Measurements from ENCODE around the gene CCDC167. TPM values are rescaled to one million over a fixed set of nuclear protein-coding genes. Genes with fewer than 3 reads are reported as not detected.
"Not testable (repeated sequence)": the region's sequence is repeated elsewhere in the genome, so short reads cannot be mapped to it uniquely, and the experiment has no call there.

Gene CCDC167
- total RNA-seq, 1 donor from 2014 or later = 73.1 TPM

GRCh38 chr6:37506479-37506878, 6.8 kb upstream of the CCDC167 start:
- Mint-ChIP-seq H3K4me3 (no peak overlapping the region), H3K9me3 (no peaks in the 10 kb centered on the region), H3K27ac (ENCODE audit: unreplicated experiment) (no peak overlapping the region), H3K4me1 (peaks cover under 1% of the 10 kb centered on the region), H3K27me3 (ENCODE audit: low read depth) (peaks cover 3% of the 10 kb centered on the region), H3K36me3 (ENCODE audit: low read depth) (no peaks in the 10 kb centered on the region)
- no peak for DNase-seq (ENCODE audit: low read depth, low spot score)
- TF ChIP-seq, protein P1, sequence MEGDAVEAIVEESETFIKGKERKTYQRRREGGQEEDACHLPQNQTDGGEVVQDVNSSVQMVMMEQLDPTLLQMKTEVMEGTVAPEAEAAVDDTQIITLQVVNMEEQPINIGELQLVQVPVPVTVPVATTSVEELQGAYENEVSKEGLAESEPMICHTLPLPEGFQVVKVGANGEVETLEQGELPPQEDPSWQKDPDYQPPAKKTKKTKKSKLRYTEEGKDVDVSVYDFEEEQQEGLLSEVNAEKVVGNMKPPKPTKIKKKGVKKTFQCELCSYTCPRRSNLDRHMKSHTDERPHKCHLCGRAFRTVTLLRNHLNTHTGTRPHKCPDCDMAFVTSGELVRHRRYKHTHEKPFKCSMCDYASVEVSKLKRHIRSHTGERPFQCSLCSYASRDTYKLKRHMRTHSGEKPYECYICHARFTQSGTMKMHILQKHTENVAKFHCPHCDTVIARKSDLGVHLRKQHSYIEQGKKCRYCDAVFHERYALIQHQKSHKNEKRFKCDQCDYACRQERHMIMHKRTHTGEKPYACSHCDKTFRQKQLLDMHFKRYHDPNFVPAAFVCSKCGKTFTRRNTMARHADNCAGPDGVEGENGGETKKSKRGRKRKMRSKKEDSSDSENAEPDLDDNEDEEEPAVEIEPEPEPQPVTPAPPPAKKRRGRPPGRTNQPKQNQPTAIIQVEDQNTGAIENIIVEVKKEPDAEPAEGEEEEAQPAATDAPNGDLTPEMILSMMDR (conservative IDR thresholded peaks at IDR 0.05) = no peak

DNA sequence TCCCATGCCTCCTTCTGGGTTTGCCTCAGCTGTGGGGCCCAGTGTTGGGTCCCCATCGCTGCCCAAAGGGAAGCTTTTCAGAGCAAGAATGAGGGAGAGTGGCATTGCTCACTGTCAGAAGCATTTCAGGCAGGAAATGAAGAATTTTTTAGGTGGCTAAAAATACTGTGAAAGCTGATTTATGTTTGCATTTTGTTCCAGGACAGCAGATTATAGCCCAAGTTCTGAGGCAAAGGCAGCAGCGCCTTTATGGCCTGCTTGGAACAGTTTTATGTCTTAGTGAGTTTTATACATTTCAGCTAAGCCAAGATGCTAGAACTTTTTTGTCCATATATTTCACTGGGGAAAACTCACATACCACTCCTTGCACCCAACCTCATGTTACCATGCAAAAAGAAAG, 4.3 kb upstream of the CCDC167 start:
- H3K36me3 Mint-ChIP-seq (ENCODE audit: low read depth) = no peaks in the 10 kb centered on the region
- no peaks in the 10 kb centered on the region for H3K27me3 Mint-ChIP-seq (ENCODE audit: low read depth)
- TF ChIP-seq, protein P1 (conservative IDR thresholded peaks at IDR 0.05) = no peak
- H3K4me3 Mint-ChIP-seq = no peak overlapping the region
- DNase-seq (ENCODE audit: low read depth, low spot score) = no peak
- no peaks in the 10 kb centered on the region for H3K9me3 Mint-ChIP-seq
- no peak overlapping the region for H3K27ac Mint-ChIP-seq (ENCODE audit: unreplicated experiment)
- peaks cover 14% of the 10 kb centered on the region for H3K4me1 Mint-ChIP-seq

DNA sequence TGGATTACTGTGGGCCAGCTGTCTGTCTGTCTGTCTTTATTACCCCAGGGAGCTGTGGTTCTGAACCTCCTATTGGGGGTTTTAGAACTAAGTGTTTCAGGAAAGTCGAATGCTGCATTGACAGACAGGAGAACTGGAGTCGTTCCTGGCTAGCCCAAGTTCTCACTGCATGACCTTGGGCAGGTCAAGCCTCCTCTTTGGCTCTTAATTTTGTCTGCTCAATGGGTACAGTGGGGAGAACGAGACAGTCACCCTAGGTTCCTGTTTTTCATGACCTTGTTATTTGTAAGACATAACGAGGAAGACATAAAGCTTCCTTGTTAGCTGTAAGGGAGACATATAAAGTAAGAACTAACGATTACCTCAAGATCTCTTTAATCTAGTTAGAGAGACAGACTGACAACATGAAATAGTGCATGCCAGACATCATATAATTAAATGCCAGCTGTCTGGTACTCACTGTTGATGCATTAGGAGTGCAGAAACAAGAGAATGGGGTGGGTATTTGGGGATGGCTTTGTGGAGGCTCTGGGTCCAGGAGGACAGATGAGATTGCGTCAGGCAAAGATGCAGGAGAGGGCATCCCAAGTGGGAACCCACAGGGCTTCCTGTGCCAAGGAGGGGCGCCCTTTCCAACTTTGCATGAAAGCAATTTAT, 3.7 kb upstream of the CCDC167 start:
- DNase-seq (ENCODE audit: low read depth, low spot score) = no peak
- no peaks in the 10 kb centered on the region for H3K27me3 Mint-ChIP-seq (ENCODE audit: low read depth)
- no peaks in the 10 kb centered on the region for H3K36me3 Mint-ChIP-seq (ENCODE audit: low read depth)
- no peak overlapping the region for H3K4me3 Mint-ChIP-seq
- TF ChIP-seq, protein P1 (conservative IDR thresholded peaks at IDR 0.05) = no peak
- H3K27ac Mint-ChIP-seq (ENCODE audit: unreplicated experiment) = no peak overlapping the region
- no peaks in the 10 kb centered on the region for H3K9me3 Mint-ChIP-seq
- peaks cover 19% of the 10 kb centered on the region for H3K4me1 Mint-ChIP-seq

DNA sequence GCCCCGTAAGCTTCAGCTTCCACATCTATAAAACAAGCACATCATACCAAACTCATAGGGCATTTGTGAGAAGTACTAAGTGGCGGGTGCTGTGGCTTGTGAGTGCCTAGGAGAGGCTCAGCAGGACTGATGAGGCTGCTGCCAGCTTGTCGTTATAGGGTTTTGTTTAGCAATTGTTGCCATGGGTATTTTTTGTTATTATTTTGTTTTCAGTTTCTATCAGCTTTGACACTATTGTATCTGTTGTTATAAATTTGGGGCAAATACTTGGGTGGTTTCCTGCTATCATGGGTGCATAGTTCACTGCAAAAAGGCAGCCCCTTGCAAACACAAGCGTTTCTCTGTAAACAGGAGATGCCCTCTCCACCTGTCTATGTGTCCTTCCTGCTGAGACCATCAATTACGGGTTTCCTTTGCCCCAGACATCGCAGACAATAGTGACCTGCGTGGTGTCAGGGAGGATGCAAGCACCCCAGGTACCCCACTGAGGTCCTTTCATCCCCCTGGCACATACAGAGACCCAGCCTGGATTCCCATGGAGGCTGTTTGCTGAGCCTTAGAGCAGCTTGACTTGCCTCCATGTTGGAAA, 3.1 kb upstream of the CCDC167 start:
- no peaks in the 10 kb centered on the region for H3K36me3 Mint-ChIP-seq (ENCODE audit: low read depth)
- no peak overlapping the region for H3K27ac Mint-ChIP-seq (ENCODE audit: unreplicated experiment)
- H3K4me3 Mint-ChIP-seq = no peak overlapping the region
- H3K27me3 Mint-ChIP-seq (ENCODE audit: low read depth) = no peaks in the 10 kb centered on the region
- H3K9me3 Mint-ChIP-seq = no peaks in the 10 kb centered on the region
- DNase-seq (ENCODE audit: low read depth, low spot score) = no peak
- TF ChIP-seq, protein P1 (conservative IDR thresholded peaks at IDR 0.05) = no peak
- peaks cover 25% of the 10 kb centered on the region for H3K4me1 Mint-ChIP-seq

GRCh38 chr6:37501632-37502491, 2.2 kb upstream of the CCDC167 start:
- Mint-ChIP-seq H3K9me3 (no peaks in the 10 kb centered on the region), H3K36me3 (ENCODE audit: low read depth) (no peaks in the 10 kb centered on the region), H3K4me3 (peak overlapping the region; percentile 1), H3K27ac (ENCODE audit: unreplicated experiment) (peak overlapping the region; percentile 45), H3K27me3 (ENCODE audit: low read depth) (no peaks in the 10 kb centered on the region), H3K4me1 (peaks cover 32% of the 10 kb centered on the region)
- DNase-seq (ENCODE audit: low read depth, low spot score) = no peak
- TF ChIP-seq, protein P1 (conservative IDR thresholded peaks at IDR 0.05) = no peak

GRCh38 chr6:37500904-37501303, 1.2 kb upstream of the CCDC167 start:
- H3K36me3 Mint-ChIP-seq (ENCODE audit: low read depth); H3K27ac Mint-ChIP-seq (ENCODE audit: unreplicated experiment); H3K4me3 Mint-ChIP-seq; H3K9me3 Mint-ChIP-seq; DNase-seq (ENCODE audit: low read depth, low spot score); H3K27me3 Mint-ChIP-seq (ENCODE audit: low read depth): not testable (repeated sequence)
- H3K4me1 Mint-ChIP-seq = peaks cover 34% of the 10 kb centered on the region
